Measurements from ENCODE around the gene EBPL.

Gene EBPL

DNA sequence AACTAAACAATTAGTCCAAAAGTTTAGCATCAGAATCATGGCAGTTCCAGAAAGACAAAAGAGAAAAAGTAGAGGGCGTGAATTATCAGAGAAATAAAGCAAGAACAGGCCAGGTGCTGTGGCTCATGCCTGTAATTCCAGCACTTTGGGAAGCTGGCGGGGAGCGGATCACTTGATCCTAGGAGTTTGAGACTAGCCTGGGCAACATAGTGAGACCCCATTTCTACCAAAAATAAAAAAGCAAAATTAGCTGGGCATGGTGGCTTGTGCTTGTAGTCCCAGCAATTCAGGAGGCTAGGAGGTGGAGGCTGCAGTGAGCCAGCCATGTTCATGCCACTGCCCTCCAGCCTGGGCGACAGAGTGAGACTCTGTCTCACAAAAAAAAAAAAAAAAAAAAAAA is 44.6 kb downstream of the EBPL start:
- no peak overlapping the region for H3K18ac ChIP-seq (ENCODE audit: low read length)
- H2AFZ ChIP-seq (ENCODE audit: insufficient read depth, low read length, poor library complexity): no peak overlapping the region
- no peak overlapping the region for H2BK5ac ChIP-seq (ENCODE audit: low read depth, low read length, poor library complexity)
- H3K4me1 ChIP-seq (ENCODE audit: control insufficient read depth in 1 of 2, insufficient read depth in 2 of 2, low read length in 2 of 2): peaks cover under 1 to 7% of the 10 kb centered on the region in 2 experiments
- H3K79me2 ChIP-seq (ENCODE audit: control insufficient read depth, insufficient read depth, low read length, poor library complexity): no peaks in the 10 kb centered on the region
- H4K8ac ChIP-seq (ENCODE audit: low read depth, low read length): no peak overlapping the region
- no peaks in the 10 kb centered on the region for H3K36me3 ChIP-seq (ENCODE audit: control insufficient read depth in 1 of 2, insufficient read depth in 2 of 2, low read length in 2 of 2)
- H4K91ac ChIP-seq (ENCODE audit: low read depth, low read length): no peak overlapping the region
- no peak for DNase-seq
- no peak overlapping the region for H4K12ac ChIP-seq (ENCODE audit: low read depth, low read length)
- H3K23ac ChIP-seq (ENCODE audit: low read length): no peak overlapping the region
- no peaks in the 10 kb centered on the region for H3K9me3 ChIP-seq (ENCODE audit: insufficient read depth, low read depth, low read length)
- no peaks in the 10 kb centered on the region for H3K27me3 ChIP-seq (ENCODE audit: insufficient read depth, low read length)
- no CpG with 5 or more reads among the region's 4 CpGs for whole genome bisulfite sequencing (ENCODE audit: extremely low coverage, insufficient coverage, insufficient read length)
- H3K4ac ChIP-seq (ENCODE audit: low read depth, low read length): no peak overlapping the region
- H3K27ac ChIP-seq (ENCODE audit: low read depth, low read length): no peak overlapping the region
- no peak overlapping the region for H3K4me2 ChIP-seq (ENCODE audit: low read length)
- no peaks in the 10 kb centered on the region for H3K79me1 ChIP-seq (ENCODE audit: low read length)
- H3K4me3 ChIP-seq (ENCODE audit: low read depth, low read length): no peak overlapping the region
- H3K14ac ChIP-seq (ENCODE audit: low read length): no peak overlapping the region
- no peak overlapping the region for H2AK5ac ChIP-seq (ENCODE audit: low read length)
- no peak overlapping the region for H2BK12ac ChIP-seq (ENCODE audit: low read length)
- H2BK120ac ChIP-seq (ENCODE audit: insufficient read depth, low read length, poor library complexity): no peak overlapping the region
- H3K9ac ChIP-seq (ENCODE audit: low read length): no peak overlapping the region

DNA sequence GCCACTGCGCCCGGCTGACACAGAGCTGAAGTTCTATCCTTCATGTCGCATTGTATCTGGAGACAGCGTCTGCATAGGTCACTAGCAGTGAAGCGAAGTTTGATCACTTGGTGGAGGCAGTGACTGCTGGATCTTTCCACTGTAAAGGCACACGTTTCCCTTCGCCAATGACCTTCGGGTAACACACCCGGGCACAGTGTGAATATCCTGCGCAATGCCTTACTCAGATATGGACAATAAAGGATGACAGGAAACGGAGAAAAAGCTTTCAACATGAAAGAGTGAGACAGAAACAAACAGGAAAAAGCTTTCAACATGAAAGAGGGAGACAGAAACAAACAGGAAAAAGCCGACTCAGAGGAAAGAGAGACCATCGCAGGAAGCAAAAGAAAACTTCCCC is 45.8 kb downstream of the EBPL start:
- Histone ChIP-seq H3K27ac (ENCODE audit: low read depth, low read length) (no peak overlapping the region), H3K9ac (ENCODE audit: low read length) (no peak overlapping the region), H3K18ac (ENCODE audit: low read length) (no peak overlapping the region), H3K23ac (ENCODE audit: low read length) (no peak overlapping the region), H3K4me3 (ENCODE audit: low read depth, low read length) (no peak overlapping the region), H2BK12ac (ENCODE audit: low read length) (no peak overlapping the region), H3K14ac (ENCODE audit: low read length) (no peak overlapping the region), H3K4me2 (ENCODE audit: low read length) (no peak overlapping the region), H3K9me3 (ENCODE audit: insufficient read depth, low read depth, low read length) (no peaks in the 10 kb centered on the region), H2BK5ac (ENCODE audit: low read depth, low read length, poor library complexity) (no peak overlapping the region), H3K79me2 (ENCODE audit: control insufficient read depth, insufficient read depth, low read length, poor library complexity) (no peaks in the 10 kb centered on the region), H2AK5ac (ENCODE audit: low read length) (no peak overlapping the region), H3K4ac (ENCODE audit: low read depth, low read length) (no peak overlapping the region), H4K8ac (ENCODE audit: low read depth, low read length) (no peak overlapping the region), H3K79me1 (ENCODE audit: low read length) (no peaks in the 10 kb centered on the region), H3K27me3 (ENCODE audit: insufficient read depth, low read length) (no peaks in the 10 kb centered on the region), H3K4me1 (ENCODE audit: control insufficient read depth in 1 of 2, insufficient read depth in 2 of 2, low read length in 2 of 2) (peaks cover 2 to 8% of the 10 kb centered on the region in 2 experiments), H2BK120ac (ENCODE audit: insufficient read depth, low read length, poor library complexity) (no peak overlapping the region), H4K12ac (ENCODE audit: low read depth, low read length) (no peak overlapping the region), H2AFZ (ENCODE audit: insufficient read depth, low read length, poor library complexity) (no peak overlapping the region), H4K91ac (ENCODE audit: low read depth, low read length) (no peak overlapping the region), H3K36me3 (ENCODE audit: control insufficient read depth in 1 of 2, insufficient read depth in 2 of 2, low read length in 2 of 2) (no peaks in the 10 kb centered on the region)
- DNase-seq: no peak
- WGBS (ENCODE audit: extremely low coverage, insufficient coverage, insufficient read length): no CpG with 5 or more reads among the region's 13 CpGs

DNA sequence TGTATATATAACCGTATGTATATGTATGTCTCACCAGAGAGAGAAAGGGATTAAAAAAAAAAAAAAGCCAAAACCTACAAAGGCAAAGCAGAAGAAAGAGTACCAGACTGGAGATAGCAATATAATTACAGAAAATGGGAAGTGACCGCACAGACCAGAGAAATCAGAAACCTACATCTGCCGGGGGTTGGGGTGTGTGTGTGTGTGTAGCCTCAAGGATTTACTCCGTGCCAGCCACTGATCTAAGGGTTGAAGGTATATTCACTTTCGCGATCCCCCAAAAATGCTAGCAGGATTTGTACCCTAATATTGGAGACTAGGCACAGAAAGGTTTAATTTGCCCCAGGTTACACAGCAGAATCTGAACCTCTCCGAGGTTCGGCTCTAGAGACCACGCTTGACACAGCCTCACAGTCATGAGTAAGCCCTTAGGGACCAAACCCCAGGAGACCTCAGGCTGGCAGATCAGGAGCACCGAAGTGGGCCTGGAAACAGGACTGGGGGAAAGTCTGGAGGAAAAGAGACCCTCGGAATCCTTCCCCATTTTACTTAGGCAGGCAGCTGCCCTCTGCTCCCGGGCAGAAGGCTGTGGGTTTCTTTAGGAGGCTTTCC is 48.1 kb downstream of the EBPL start:
- Histone ChIP-seq H3K4me2 (ENCODE audit: low read length) (no peak overlapping the region), H2BK120ac (ENCODE audit: insufficient read depth, low read length, poor library complexity) (no peak overlapping the region), H4K12ac (ENCODE audit: low read depth, low read length) (no peak overlapping the region), H3K79me1 (ENCODE audit: low read length) (no peaks in the 10 kb centered on the region), H2BK5ac (ENCODE audit: low read depth, low read length, poor library complexity) (no peak overlapping the region), H3K14ac (ENCODE audit: low read length) (no peak overlapping the region), H4K91ac (ENCODE audit: low read depth, low read length) (no peak overlapping the region), H3K79me2 (ENCODE audit: control insufficient read depth, insufficient read depth, low read length, poor library complexity) (no peaks in the 10 kb centered on the region), H3K27ac (ENCODE audit: low read depth, low read length) (no peak overlapping the region), H3K18ac (ENCODE audit: low read length) (no peak overlapping the region), H3K4me3 (ENCODE audit: low read depth, low read length) (no peak overlapping the region), H3K23ac (ENCODE audit: low read length) (no peak overlapping the region), H3K9me3 (ENCODE audit: insufficient read depth, low read depth, low read length) (no peaks in the 10 kb centered on the region), H2AFZ (ENCODE audit: insufficient read depth, low read length, poor library complexity) (no peak overlapping the region), H3K27me3 (ENCODE audit: insufficient read depth, low read length) (no peaks in the 10 kb centered on the region), H2BK12ac (ENCODE audit: low read length) (peak overlapping the region; percentile 20), H3K36me3 (ENCODE audit: control insufficient read depth in 1 of 2, insufficient read depth in 2 of 2, low read length in 2 of 2) (no peaks in the 10 kb centered on the region), H4K8ac (ENCODE audit: low read depth, low read length) (no peak overlapping the region), H2AK5ac (ENCODE audit: low read length) (peak overlapping the region; percentile 95), H3K4me1 (ENCODE audit: control insufficient read depth in 1 of 2, insufficient read depth in 2 of 2, low read length in 2 of 2) (peaks cover 2 to 8% of the 10 kb centered on the region in 2 experiments), H3K4ac (ENCODE audit: low read depth, low read length) (no peak overlapping the region), H3K9ac (ENCODE audit: low read length) (no peak overlapping the region)
- no CpG with 5 or more reads among the region's 12 CpGs for WGBS (ENCODE audit: extremely low coverage, insufficient coverage, insufficient read length)
- no peak for DNase-seq

DNA sequence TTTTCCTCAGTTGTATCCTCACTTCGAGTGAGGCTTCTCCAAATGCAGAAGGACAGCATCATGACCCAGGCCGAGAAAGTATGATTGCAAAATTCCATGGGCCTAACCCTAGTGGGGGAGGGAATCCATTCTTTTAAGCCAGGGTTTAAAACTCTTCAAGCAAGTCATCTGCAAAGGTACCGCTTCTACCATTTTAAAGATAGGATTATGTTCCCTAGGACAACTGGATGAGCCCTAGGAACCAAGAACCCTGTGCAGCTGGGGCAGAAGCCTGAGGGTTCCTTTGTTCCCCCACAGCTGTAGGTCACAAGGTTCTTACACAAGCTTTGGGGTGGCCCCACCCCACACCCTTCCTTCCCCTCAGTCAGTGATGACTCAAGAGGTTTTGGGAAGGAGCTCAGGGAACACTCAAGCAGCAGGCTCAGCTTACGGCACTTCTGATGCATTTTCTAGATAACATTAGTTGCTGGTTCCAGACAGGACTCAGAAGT is 49.4 kb downstream of the EBPL start:
- Histone ChIP-seq H3K18ac (ENCODE audit: low read length) (no peak overlapping the region), H2BK120ac (ENCODE audit: insufficient read depth, low read length, poor library complexity) (peak overlapping the region; percentile 46), H2AFZ (ENCODE audit: insufficient read depth, low read length, poor library complexity) (no peak overlapping the region), H3K4me3 (ENCODE audit: low read depth, low read length) (no peak overlapping the region), H3K79me2 (ENCODE audit: control insufficient read depth, insufficient read depth, low read length, poor library complexity) (no peaks in the 10 kb centered on the region), H3K79me1 (ENCODE audit: low read length) (no peaks in the 10 kb centered on the region), H3K23ac (ENCODE audit: low read length) (no peak overlapping the region), H4K8ac (ENCODE audit: low read depth, low read length) (no peak overlapping the region), H4K91ac (ENCODE audit: low read depth, low read length) (no peak overlapping the region), H3K14ac (ENCODE audit: low read length) (no peak overlapping the region), H2AK5ac (ENCODE audit: low read length) (no peak overlapping the region), H3K27ac (ENCODE audit: low read depth, low read length) (peak overlapping the region; percentile 22), H3K4ac (ENCODE audit: low read depth, low read length) (no peak overlapping the region), H3K9me3 (ENCODE audit: insufficient read depth, low read depth, low read length) (no peaks in the 10 kb centered on the region), H3K4me2 (ENCODE audit: low read length) (no peak overlapping the region), H4K12ac (ENCODE audit: low read depth, low read length) (no peak overlapping the region), H3K27me3 (ENCODE audit: insufficient read depth, low read length) (no peaks in the 10 kb centered on the region), H3K4me1 (ENCODE audit: control insufficient read depth in 1 of 2, insufficient read depth in 2 of 2, low read length in 2 of 2) (peaks cover 2 to 8% of the 10 kb centered on the region in 2 experiments), H3K9ac (ENCODE audit: low read length) (peak overlapping the region; percentile 52), H2BK5ac (ENCODE audit: low read depth, low read length, poor library complexity) (no peak overlapping the region), H3K36me3 (ENCODE audit: control insufficient read depth in 1 of 2, insufficient read depth in 2 of 2, low read length in 2 of 2) (no peaks in the 10 kb centered on the region), H2BK12ac (ENCODE audit: low read length) (no peak overlapping the region)
- WGBS (ENCODE audit: extremely low coverage, insufficient coverage, insufficient read length): no CpG with 5 or more reads among the region's 4 CpGs
- DNase-seq: peak; percentile 76 to 81
